ENCODE results near the gene SH3D19.

DNA sequence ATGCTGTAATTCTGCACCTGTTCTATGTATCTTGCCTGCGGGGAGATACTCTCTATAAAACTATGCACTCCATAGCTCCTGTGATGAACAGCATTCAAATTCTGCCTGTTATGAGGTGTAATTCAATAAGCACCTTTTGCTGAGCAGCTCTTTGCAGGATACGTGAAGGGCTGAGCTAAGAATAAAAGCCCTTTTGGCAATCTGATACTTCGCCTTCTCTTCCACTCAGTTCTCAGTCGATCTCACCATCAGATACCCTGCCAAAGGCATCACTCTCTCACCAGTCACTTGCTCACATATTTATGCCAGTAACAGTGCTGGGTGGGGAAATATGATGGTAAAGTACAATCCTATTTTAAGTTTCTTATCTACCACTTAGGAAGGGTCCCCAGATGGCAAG, 158.8 kb downstream of the SH3D19 start:
- TF ChIP-seq POLR2AphosphoS5 (IDR thresholded peaks at IDR 0.05) = no peak
- TF ChIP-seq, protein P1, sequence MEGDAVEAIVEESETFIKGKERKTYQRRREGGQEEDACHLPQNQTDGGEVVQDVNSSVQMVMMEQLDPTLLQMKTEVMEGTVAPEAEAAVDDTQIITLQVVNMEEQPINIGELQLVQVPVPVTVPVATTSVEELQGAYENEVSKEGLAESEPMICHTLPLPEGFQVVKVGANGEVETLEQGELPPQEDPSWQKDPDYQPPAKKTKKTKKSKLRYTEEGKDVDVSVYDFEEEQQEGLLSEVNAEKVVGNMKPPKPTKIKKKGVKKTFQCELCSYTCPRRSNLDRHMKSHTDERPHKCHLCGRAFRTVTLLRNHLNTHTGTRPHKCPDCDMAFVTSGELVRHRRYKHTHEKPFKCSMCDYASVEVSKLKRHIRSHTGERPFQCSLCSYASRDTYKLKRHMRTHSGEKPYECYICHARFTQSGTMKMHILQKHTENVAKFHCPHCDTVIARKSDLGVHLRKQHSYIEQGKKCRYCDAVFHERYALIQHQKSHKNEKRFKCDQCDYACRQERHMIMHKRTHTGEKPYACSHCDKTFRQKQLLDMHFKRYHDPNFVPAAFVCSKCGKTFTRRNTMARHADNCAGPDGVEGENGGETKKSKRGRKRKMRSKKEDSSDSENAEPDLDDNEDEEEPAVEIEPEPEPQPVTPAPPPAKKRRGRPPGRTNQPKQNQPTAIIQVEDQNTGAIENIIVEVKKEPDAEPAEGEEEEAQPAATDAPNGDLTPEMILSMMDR (IDR thresholded peaks at IDR 0.05) = no peak
- TF ChIP-seq POLR2A (IDR thresholded peaks at IDR 0.05) = no peak
